GM12892 (cell line): ENCODE results near the gene GRK3.

Experiments used
- POLR2A ChIP-seq: IDR thresholded peaks from 2 replicates; pipeline ENCODE4 v1.6.1; 2011; ENCODE audit warnings: low read depth, low read length, control low read depth
- POLR2AphosphoS5 ChIP-seq: IDR thresholded peaks from 2 replicates; pipeline ENCODE4 v1.6.1; 2011; ENCODE audit warnings: low read depth, low read length, control low read depth

GRCh38 chr22:25693268-25693565, 128.7 kb downstream of the GRK3 start:
- TF ChIP-seq POLR2AphosphoS5, result no peak
- TF ChIP-seq POLR2A, result no peak
